ENCODE measurements around the gene TFDP1. TPM values are rescaled to one million over a fixed set of nuclear protein-coding genes. Genes with fewer than 3 reads are reported as not detected.
"Not testable (repeated sequence)": the region's sequence is repeated elsewhere in the genome, so short reads cannot be mapped to it uniquely, and the experiment has no call there.

Gene TFDP1
- total RNA-seq, 2 experiments from 2014 or later = 17.6 to 20.0 TPM

- Mint-ChIP-seq H3K36me3 (ENCODE audit: low read depth) (peaks cover 9% of the 10 kb centered on the region), H3K27me3 (no peaks in the 10 kb centered on the region), H3K27ac (no peak overlapping the region), H3K4me3 (no peak overlapping the region), H3K4me1 (ENCODE audit: low read depth) (no peaks in the 10 kb centered on the region), H3K9me3 (no peaks in the 10 kb centered on the region)
- POLR2A ChIA-PET = no interaction called here
- Histone ChIP-seq H3K27ac (ENCODE audit: low read depth in 1 of 2, low read length in 2 of 2) (no peak overlapping the region), H3K27me3 (ENCODE audit: control insufficient read depth in 1 of 2, insufficient read depth in 2 of 2, low read length in 2 of 2) (no peaks in the 10 kb centered on the region), H3K4me3 (ENCODE audit: low read length) (no peak overlapping the region), H3K36me3 (ENCODE audit: insufficient read depth, low read length) (peaks cover 13% of the 10 kb centered on the region), H3K4me1 (ENCODE audit: insufficient read depth, low read length) (peaks cover 3% of the 10 kb centered on the region), H3K9me3 (ENCODE audit: control insufficient read depth in 1 of 2, insufficient read depth in 1 of 2, low read length in 2 of 2) (peaks cover 0 to 5% of the 10 kb centered on the region in 2 experiments)
- CTCF ChIA-PET = no interaction called here
- DNase-seq (peak in 1 of 14 experiments; percentile 15), ATAC-seq (ENCODE audit: poor library complexity) (no peak)
- intact Hi-C loops (cut with DNase I, micrococcal nuclease) = no loop called here
- TF ChIP-seq CTCF (IDR thresholded peaks at IDR 0.05) = no peak
Measured at GRCh38 chr13:113620036-113620796, 35.7 kb downstream of the TFDP1 start.

GRCh38 chr13:113621046-113621445 lies 36.5 kb downstream of the TFDP1 start:
- no peaks in the 10 kb centered on the region for H3K4me1 ChIP-seq (ENCODE audit: insufficient read depth, low read length)
- intact Hi-C loops (cut with DNase I, micrococcal nuclease) = no loop called here
- H3K27ac Mint-ChIP-seq = no peak overlapping the region
- CTCF ChIA-PET = no interaction called here
- H3K27me3 ChIP-seq (ENCODE audit: control insufficient read depth in 1 of 2, insufficient read depth in 2 of 2, low read length in 2 of 2) = no peaks in the 10 kb centered on the region
- DNase-seq = peak in 1 of 14 experiments; percentile 22
- no peak overlapping the region for H3K27ac ChIP-seq (ENCODE audit: low read depth in 1 of 2, low read length in 2 of 2)
- TF ChIP-seq CTCF (IDR thresholded peaks at IDR 0.05) = no peak
- no peaks in the 10 kb centered on the region for H3K9me3 Mint-ChIP-seq
- H3K36me3 Mint-ChIP-seq (ENCODE audit: low read depth) = peaks cover 6% of the 10 kb centered on the region
- no peaks in the 10 kb centered on the region for H3K4me1 Mint-ChIP-seq (ENCODE audit: low read depth)
- H3K27me3 Mint-ChIP-seq = no peaks in the 10 kb centered on the region
- ATAC-seq (ENCODE audit: poor library complexity) = no peak
- POLR2A ChIA-PET = no interaction called here
- peaks cover 12% of the 10 kb centered on the region for H3K36me3 ChIP-seq (ENCODE audit: insufficient read depth, low read length)
- H3K4me3 ChIP-seq (ENCODE audit: low read length) = no peak overlapping the region
- no peak overlapping the region for H3K4me3 Mint-ChIP-seq
- H3K9me3 ChIP-seq (ENCODE audit: control insufficient read depth in 1 of 2, insufficient read depth in 1 of 2, low read length in 2 of 2) = peaks cover 0 to 5% of the 10 kb centered on the region in 2 experiments

GRCh38 chr13:113621498-113621897 lies 36.9 kb downstream of the TFDP1 start:
- H3K27me3 Mint-ChIP-seq; H3K9me3 ChIP-seq (ENCODE audit: control insufficient read depth in 1 of 2, insufficient read depth in 1 of 2, low read length in 2 of 2); H3K27ac ChIP-seq (ENCODE audit: low read depth in 1 of 2, low read length in 2 of 2); H3K36me3 Mint-ChIP-seq (ENCODE audit: low read depth); H3K4me3 ChIP-seq (ENCODE audit: low read length); ATAC-seq (ENCODE audit: poor library complexity); intact Hi-C loops (cut with DNase I, micrococcal nuclease); POLR2A ChIA-PET; CTCF ChIA-PET; H3K27me3 ChIP-seq (ENCODE audit: control insufficient read depth in 1 of 2, insufficient read depth in 2 of 2, low read length in 2 of 2); H3K4me1 ChIP-seq (ENCODE audit: insufficient read depth, low read length); H3K9me3 Mint-ChIP-seq; H3K27ac Mint-ChIP-seq; H3K4me1 Mint-ChIP-seq (ENCODE audit: low read depth); H3K4me3 Mint-ChIP-seq: not testable (repeated sequence)
- peaks cover 12% of the 10 kb centered on the region for H3K36me3 ChIP-seq (ENCODE audit: insufficient read depth, low read length)
- peak; percentile 31 for TF ChIP-seq CTCF (IDR thresholded peaks at IDR 0.05)
- DNase-seq = peak in 1 of 14 experiments; percentile 16

GRCh38 chr13:113621986-113622550 lies 37.5 kb downstream of the TFDP1 start:
- ATAC-seq (ENCODE audit: poor library complexity); H3K4me3 Mint-ChIP-seq; CTCF ChIA-PET; H3K27ac ChIP-seq (ENCODE audit: low read depth in 1 of 2, low read length in 2 of 2); H3K4me1 Mint-ChIP-seq (ENCODE audit: low read depth); H3K4me1 ChIP-seq (ENCODE audit: insufficient read depth, low read length); POLR2A ChIA-PET; H3K4me3 ChIP-seq (ENCODE audit: low read length); H3K27ac Mint-ChIP-seq; H3K27me3 ChIP-seq (ENCODE audit: control insufficient read depth in 1 of 2, insufficient read depth in 2 of 2, low read length in 2 of 2); H3K9me3 Mint-ChIP-seq; H3K9me3 ChIP-seq (ENCODE audit: control insufficient read depth in 1 of 2, insufficient read depth in 1 of 2, low read length in 2 of 2); H3K27me3 Mint-ChIP-seq; intact Hi-C loops (cut with DNase I, micrococcal nuclease): not testable (repeated sequence)
- H3K36me3 ChIP-seq (ENCODE audit: insufficient read depth, low read length) = peaks cover 12% of the 10 kb centered on the region
- DNase-seq = peak in 1 of 14 experiments; percentile 11
- peaks cover 14% of the 10 kb centered on the region for H3K36me3 Mint-ChIP-seq (ENCODE audit: low read depth)

Data from CD4-positive, alpha-beta T cell (primary cell).